ENCODE data around the gene RNF182. TPM values are rescaled to one million over a fixed set of nuclear protein-coding genes. Genes with fewer than 3 reads are reported as not detected.

Gene RNF182
- total and polyA plus RNA-seq, 9 of the 15 experiments (the other 6 are each of a cell fraction or from before 2014, with no cell fraction given): 12.8 to 22.8 (median 17.5) TPM

DNA sequence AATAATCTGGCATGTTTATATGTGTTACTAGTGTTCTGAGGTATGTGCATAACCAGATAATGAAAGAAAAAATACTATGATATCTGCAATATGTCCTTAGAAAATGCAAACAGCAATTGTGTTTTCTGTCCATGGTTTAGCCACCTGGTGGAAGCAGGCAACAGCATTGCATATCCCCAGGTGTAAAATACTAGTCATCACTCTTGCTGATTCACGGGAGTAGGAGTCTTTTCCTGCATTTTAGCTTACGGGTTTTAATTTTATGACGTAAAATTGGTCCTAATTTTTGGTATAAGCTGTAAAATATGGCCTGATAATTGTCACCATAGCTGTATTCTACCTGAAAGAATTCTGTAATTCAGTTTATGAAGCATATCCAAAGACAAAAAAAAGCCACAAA, 2.5 kb downstream of the RNF182 start (continued):
- peak; percentile 81 for TF ChIP-seq ZNF316 (IDR thresholded peaks at IDR 0.05)
- TF ChIP-seq TEAD2 (tag; IDR thresholded peaks at IDR 0.05): no peak
- TF ChIP-seq GATAD2B (IDR thresholded peaks at IDR 0.05; ENCODE audit: borderline replicate concordance): no peak
- peak; percentile 52; the same call in 1 of the 2 replicates for TF ChIP-seq DPF2 (IDR thresholded peaks at IDR 0.05)
- no peak for TF ChIP-seq RBM22 (IDR thresholded peaks at IDR 0.05; ENCODE audit: low read depth, low read length, poor library complexity, severe bottlenecking)
- no peak for TF ChIP-seq PHB (CRISPR knock-in tag; IDR thresholded peaks at IDR 0.05)
- TF ChIP-seq HOXB6 (CRISPR knock-in tag; IDR thresholded peaks at IDR 0.05; ENCODE audit: borderline replicate concordance): no peak
- TF ChIP-seq POLR2AphosphoS5 (IDR thresholded peaks at IDR 0.05; ENCODE audit: control insufficient read depth, insufficient read depth, low read depth, low read length): no peak
- TF ChIP-seq TBL1XR1 (IDR thresholded peaks at IDR 0.05; ENCODE audit: low read length in 2 of 2): 0 out of 4 replicates have a peak, but pooled peaks of 1 of the 2 experiments have one; percentile 36
- no peak for TF ChIP-seq MTF1 (CRISPR knock-in tag; IDR thresholded peaks at IDR 0.05; ENCODE audit: borderline replicate concordance)

DNA sequence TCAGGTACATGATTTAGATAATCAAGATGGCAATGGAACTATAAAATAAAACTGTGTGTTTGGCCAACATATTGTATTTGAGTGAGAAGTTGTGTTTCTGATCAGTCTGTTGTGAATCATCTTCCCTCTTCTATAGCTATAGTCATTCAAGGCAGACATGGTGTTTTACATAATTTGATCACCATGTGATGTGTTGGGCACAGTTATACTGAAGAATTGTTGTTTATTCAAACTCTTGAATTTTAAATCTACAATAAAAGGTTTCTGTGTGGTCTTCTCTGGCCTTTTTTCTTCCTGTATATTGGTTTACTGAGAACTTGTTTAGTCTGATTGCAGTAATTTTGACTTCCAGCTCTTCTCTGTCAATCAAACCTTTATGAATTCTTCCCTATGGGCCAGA, 4.4 kb downstream of the RNF182 start:
- Histone ChIP-seq H3K9ac (ENCODE audit: insufficient read depth in 1 of 2, low read depth in 2 of 2, low read length in 2 of 2) (peak overlapping the region in 1 of 2 experiments; percentile 19; a peak in 1 of 4 replicates), H3K4me2 (ENCODE audit: insufficient read depth, low read length) (0 out of 2 replicates have a peak overlapping the region, but pooled peaks have one; percentile 30), H3K27me3 (ENCODE audit: control insufficient read depth in 2 of 2, insufficient read depth in 2 of 2, low read length in 2 of 2) (no peaks in the 10 kb centered on the region), H3K4me1 (replicated peaks in 1 of 2; ENCODE audit: control insufficient read depth in 2 of 2, insufficient read depth in 2 of 2, low read length in 2 of 2) (peaks cover 11 to 39% of the 10 kb centered on the region in 2 experiments; a peak in 4 of 5 replicates), H3K79me2 (ENCODE audit: control insufficient read depth, insufficient read depth, low read length) (peaks cover 92% of the 10 kb centered on the region), H3K9me3 (replicated peaks; ENCODE audit: control insufficient read depth, insufficient read depth, low read depth, low read length) (no peaks in the 10 kb centered on the region), H3K27ac (ENCODE audit: extremely low read depth, low read depth, low read length) (peak overlapping the region; percentile 17; the same call in 1 of the 3 replicates), H3K9me1 (ENCODE audit: control insufficient read depth, insufficient read depth, low read length) (no peaks in the 10 kb centered on the region), H4K20me1 (replicated peaks; ENCODE audit: control insufficient read depth, insufficient read depth, low read length) (no peaks in the 10 kb centered on the region), H3K36me3 (ENCODE audit: control insufficient read depth, insufficient read depth, low read length) (no peaks in the 10 kb centered on the region), H2AFZ (ENCODE audit: low read depth, low read length) (no peak overlapping the region; the same call in 1 of the 2 replicates), H3K4me3 (no peak overlapping the region)
- intact Hi-C loops (cut with micrococcal nuclease) (no loop called here), in situ Hi-C loops (cut with MboI) (no loop called here)
- ATAC-seq: no peak
- no TSS peak for BruUV-seq (replicated peaks)
- POLR2A ChIA-PET: interaction anchor here (0.6 kb wide), 2 partner anchors 54 to 476 kb away, joined by 3 read pairs; no protein-coding TSS in a partner anchor
- CTCF ChIA-PET (ENCODE audit: low intra/inter-chr PET ratio): no interaction called here
- DNase-seq (ENCODE audit: extremely low read depth in 1 of 4, low spot score in 3 of 4): no peak
- no peak for FAIRE-seq
- TF ChIP-seq ILK (tag; IDR thresholded peaks at IDR 0.05; ENCODE audit: borderline replicate concordance, low read depth): no peak
- 0 out of 2 replicates have a peak, but pooled peaks have one; percentile 14 for TF ChIP-seq ETV1 (tag; conservative IDR thresholded peaks at IDR 0.05; ENCODE audit: low read depth)
- TF ChIP-seq PRPF4 (IDR thresholded peaks at IDR 0.05; ENCODE audit: insufficient read depth, low read depth, low read length, poor library complexity, severe bottlenecking): no peak
- TF ChIP-seq, protein P1, sequence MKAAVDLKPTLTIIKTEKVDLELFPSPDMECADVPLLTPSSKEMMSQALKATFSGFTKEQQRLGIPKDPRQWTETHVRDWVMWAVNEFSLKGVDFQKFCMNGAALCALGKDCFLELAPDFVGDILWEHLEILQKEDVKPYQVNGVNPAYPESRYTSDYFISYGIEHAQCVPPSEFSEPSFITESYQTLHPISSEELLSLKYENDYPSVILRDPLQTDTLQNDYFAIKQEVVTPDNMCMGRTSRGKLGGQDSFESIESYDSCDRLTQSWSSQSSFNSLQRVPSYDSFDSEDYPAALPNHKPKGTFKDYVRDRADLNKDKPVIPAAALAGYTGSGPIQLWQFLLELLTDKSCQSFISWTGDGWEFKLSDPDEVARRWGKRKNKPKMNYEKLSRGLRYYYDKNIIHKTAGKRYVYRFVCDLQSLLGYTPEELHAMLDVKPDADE (conservative IDR thresholded peaks at IDR 0.05; ENCODE audit: control insufficient read depth, low read depth, low read length): no peak
- TF ChIP-seq, protein P2, sequence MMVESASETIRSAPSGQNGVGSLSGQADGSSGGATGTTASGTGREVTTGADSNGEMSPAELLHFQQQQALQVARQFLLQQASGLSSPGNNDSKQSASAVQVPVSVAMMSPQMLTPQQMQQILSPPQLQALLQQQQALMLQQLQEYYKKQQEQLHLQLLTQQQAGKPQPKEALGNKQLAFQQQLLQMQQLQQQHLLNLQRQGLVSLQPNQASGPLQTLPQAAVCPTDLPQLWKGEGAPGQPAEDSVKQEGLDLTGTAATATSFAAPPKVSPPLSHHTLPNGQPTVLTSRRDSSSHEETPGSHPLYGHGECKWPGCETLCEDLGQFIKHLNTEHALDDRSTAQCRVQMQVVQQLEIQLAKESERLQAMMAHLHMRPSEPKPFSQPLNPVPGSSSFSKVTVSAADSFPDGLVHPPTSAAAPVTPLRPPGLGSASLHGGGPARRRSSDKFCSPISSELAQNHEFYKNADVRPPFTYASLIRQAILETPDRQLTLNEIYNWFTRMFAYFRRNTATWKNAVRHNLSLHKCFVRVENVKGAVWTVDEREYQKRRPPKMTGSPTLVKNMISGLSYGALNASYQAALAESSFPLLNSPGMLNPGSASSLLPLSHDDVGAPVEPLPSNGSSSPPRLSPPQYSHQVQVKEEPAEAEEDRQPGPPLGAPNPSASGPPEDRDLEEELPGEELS (CRISPR knock-in tag; IDR thresholded peaks at IDR 0.05; ENCODE audit: borderline replicate concordance): no peak
- TF ChIP-seq PTTG1 (tag; IDR thresholded peaks at IDR 0.05; ENCODE audit: low read depth): no peak
- no peak for TF ChIP-seq PHB (CRISPR knock-in tag; IDR thresholded peaks at IDR 0.05)
- TF ChIP-seq MAFF (IDR thresholded peaks at IDR 0.05; ENCODE audit: low read length): no peak
- no peak for TF ChIP-seq CHD1 (IDR thresholded peaks at IDR 0.05; ENCODE audit: low read length)
- TF ChIP-seq EGR1 (conservative IDR thresholded peaks at IDR 0.05): no peak
- TF ChIP-seq CBX2 (IDR thresholded peaks at IDR 0.05; ENCODE audit: insufficient read depth, low read length, poor library complexity, severe bottlenecking): no peak
